Esophagus muscularis mucosa (tissue), 4 donors: Measurements from ENCODE around the gene BACE2.

Experiments
- CTCF ChIP-seq, 3 experiments: fragments of 200-600 bp in 2 of 3; fragments of 450-650 bp in 1 of 3; sonication (generic) in 2 of 3; IDR thresholded peaks; one replicate each; pipeline ENCODE4 v1.5.1; 2017 to 2019; ENCODE audit warnings: antibody characterized with exemption in 3 of 3, mild to moderate bottlenecking in 2 of 3, moderate library complexity in 1 of 3
- EP300 ChIP-seq: sonication (generic); formaldehyde crosslinking; IDR thresholded peaks from one replicate; pipeline ENCODE4 v1.6.1; 2017; ENCODE audit warnings: antibody characterized with exemption
- POLR2A ChIP-seq: fragments of 450-650 bp; IDR thresholded peaks from one replicate; pipeline ENCODE4 v1.6.1; 2017; ENCODE audit warnings: antibody characterized with exemption, moderate library complexity, mild to moderate bottlenecking, low read depth
- POLR2AphosphoS5 ChIP-seq, 2 donors: sonication (generic); formaldehyde crosslinking; IDR thresholded peaks; one replicate each; pipeline ENCODE4 v1.6.1; 2017; ENCODE audit warnings: antibody characterized with exemption in 2 of 2

DNA sequence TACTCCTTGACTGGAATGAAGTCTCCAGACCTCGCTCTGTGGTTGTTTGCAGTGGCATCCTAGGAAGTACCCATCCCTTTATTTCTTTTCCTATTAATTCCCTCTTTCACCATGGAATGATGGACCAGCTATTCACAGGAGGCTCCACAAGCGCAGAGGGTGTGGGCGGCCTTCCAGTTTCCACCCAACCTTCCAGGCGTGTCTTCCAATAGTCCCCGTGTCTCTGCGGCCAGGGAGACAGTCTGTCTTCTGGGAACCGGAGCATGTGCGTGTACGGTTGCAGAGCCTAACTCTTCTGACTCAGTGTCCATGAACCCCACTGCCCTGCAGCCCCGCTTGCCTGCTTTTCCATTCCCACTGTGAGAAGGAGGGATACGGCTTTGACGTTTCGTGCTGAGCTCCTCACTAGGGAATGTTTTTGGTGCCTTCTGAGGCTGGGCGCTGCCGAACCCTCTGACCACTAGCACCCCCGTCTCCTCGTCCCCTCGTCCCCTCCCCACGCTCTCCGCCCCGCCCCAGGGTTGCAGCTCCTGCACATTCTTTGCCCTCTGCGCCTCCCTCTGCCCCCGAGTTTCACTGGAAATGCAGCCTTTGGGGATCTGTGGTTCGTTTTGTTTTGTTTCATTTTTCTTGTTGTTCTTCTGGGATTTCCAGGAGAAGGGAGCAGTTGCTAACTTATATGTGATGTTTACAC is 122.3 kb downstream of the BACE2 start:
- no peak for TF ChIP-seq POLR2A
- no peak for TF ChIP-seq POLR2AphosphoS5 (IDR thresholded peaks at IDR 0.05)
- no peak for TF ChIP-seq CTCF (IDR thresholded peaks at IDR 0.05)
- no peak for TF ChIP-seq EP300
